Measurements from ENCODE around the gene DENND1A.
"Not testable (repeated sequence)": the region's sequence is repeated elsewhere in the genome, so short reads cannot be mapped to it uniquely, and the experiment has no call there.

The DENND1A gene

GRCh38 chr9:123923377-123923776 lies 6.5 kb downstream of the DENND1A start:
- no peak for DNase-seq (ENCODE audit: low spot score)

- no peak for DNase-seq (ENCODE audit: low spot score)
Measured at GRCh38 chr9:123922911-123923310, 7.0 kb downstream of the DENND1A start.

GRCh38 chr9:123922431-123922830 lies 7.5 kb downstream of the DENND1A start:
- DNase-seq (ENCODE audit: low spot score) = no peak

- DNase-seq (ENCODE audit: low spot score) = no peak
Measured at GRCh38 chr9:123914517-123915196, 15.3 kb downstream of the DENND1A start.

GRCh38 chr9:123912167-123912897 lies 17.6 kb downstream of the DENND1A start:
- no peak for DNase-seq (ENCODE audit: low spot score)

GRCh38 chr9:123911024-123911423 lies 18.9 kb downstream of the DENND1A start:
- DNase-seq (ENCODE audit: low spot score) = no peak

GRCh38 chr9:123909192-123909591 lies 20.7 kb downstream of the DENND1A start:
- not testable (repeated sequence) for DNase-seq (ENCODE audit: low spot score)

GRCh38 chr9:123903550-123903949 lies 26.4 kb downstream of the DENND1A start:
- DNase-seq (ENCODE audit: low spot score) = not testable (repeated sequence)

- DNase-seq (ENCODE audit: low spot score) = no peak
Measured at GRCh38 chr9:123894822-123895221, 35.1 kb downstream of the DENND1A start.

GRCh38 chr9:123893831-123894460 lies 36.0 kb downstream of the DENND1A start:
- DNase-seq (ENCODE audit: low spot score) = no peak

- no peak for DNase-seq (ENCODE audit: low spot score)
Measured at GRCh38 chr9:123893115-123893514, 36.8 kb downstream of the DENND1A start.

- no peak for DNase-seq (ENCODE audit: low spot score)
Measured at GRCh38 chr9:123887837-123888236, 42.1 kb downstream of the DENND1A start.

- DNase-seq (ENCODE audit: low spot score) = not testable (repeated sequence)
Measured at GRCh38 chr9:123885834-123886233, 44.1 kb downstream of the DENND1A start.

- DNase-seq (ENCODE audit: low spot score) = peak; percentile 17
Measured at GRCh38 chr9:123883634-123884033, 46.3 kb downstream of the DENND1A start.

GRCh38 chr9:123881604-123882003 lies 48.3 kb downstream of the DENND1A start:
- DNase-seq (ENCODE audit: low spot score) = no peak

GRCh38 chr9:123880420-123880819 lies 49.5 kb downstream of the DENND1A start:
- no peak for DNase-seq (ENCODE audit: low spot score)

- no peak for DNase-seq (ENCODE audit: low spot score)
Measured at GRCh38 chr9:123876750-123877149, 53.2 kb downstream of the DENND1A start.

GRCh38 chr9:123872710-123873109 lies 57.2 kb downstream of the DENND1A start:
- DNase-seq (ENCODE audit: low spot score) = no peak

GRCh38 chr9:123871781-123872180 lies 58.1 kb downstream of the DENND1A start:
- DNase-seq (ENCODE audit: low spot score) = no peak

- DNase-seq (ENCODE audit: low spot score) = no peak
Measured at GRCh38 chr9:123868002-123868401, 61.9 kb downstream of the DENND1A start.

GRCh38 chr9:123867034-123867433 lies 62.9 kb downstream of the DENND1A start:
- DNase-seq (ENCODE audit: low spot score) = no peak

- no peak for DNase-seq (ENCODE audit: low spot score)
Measured at GRCh38 chr9:123866497-123866896, 63.4 kb downstream of the DENND1A start.

Data from AG08396 (cell line).